Erythroblast (primary cell): ENCODE data around the gene HINT3.

Experiments used
- GATA1 ChIP-seq: IDR thresholded peaks from 2 replicates; pipeline ENCODE4 v1.6.1; 2011; ENCODE audit warnings: low read depth, mild to moderate bottlenecking, control low read depth, low read length, moderate library complexity
- POLR2A ChIP-seq: IDR thresholded peaks from 2 replicates; pipeline ENCODE4 v1.6.1; 2011; ENCODE audit warnings: mild to moderate bottlenecking, low read length

DNA sequence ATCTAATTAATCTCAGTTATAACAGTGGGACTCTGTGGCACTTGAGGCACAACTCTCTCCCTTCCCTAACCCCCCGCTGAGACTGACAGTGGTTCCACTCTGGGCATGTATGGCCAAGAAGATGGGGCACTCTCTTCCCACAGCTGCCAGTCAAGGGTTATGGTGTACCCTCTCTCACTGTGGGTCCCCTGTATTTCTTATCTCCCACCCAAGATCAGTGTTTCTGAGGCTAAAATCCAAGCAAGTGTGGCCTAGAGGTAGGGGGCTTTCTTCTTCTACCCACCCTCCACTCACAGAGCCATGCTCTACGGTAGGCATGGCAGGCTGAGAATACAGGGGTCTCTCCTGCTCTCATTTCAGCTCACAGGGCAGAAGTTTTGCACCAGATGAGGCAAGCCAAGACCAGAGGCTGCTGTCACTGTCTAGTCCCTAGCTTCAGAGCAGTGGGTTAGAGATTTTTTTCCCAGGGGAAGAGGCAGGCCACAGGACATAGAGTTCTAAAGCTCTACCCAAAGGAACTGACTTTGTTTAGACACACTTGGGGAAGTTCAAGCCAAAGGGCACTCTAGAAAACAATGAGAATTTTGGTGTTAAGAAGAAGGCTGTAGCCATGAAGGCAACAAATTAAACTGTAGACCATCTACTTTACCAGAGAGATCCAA, 31.7 kb upstream of the HINT3 start:
- no peak for TF ChIP-seq POLR2A
- no peak for TF ChIP-seq GATA1
